H1 (cell line): ENCODE measurements around the gene RAB40C.

Experiments
- KDM1A ChIP-seq: fragments of 200-600, 300-600 bp; sonication (generic); IDR thresholded peaks from 2 replicates; pipeline ENCODE4 v1.7.1; 2016; ENCODE audit warnings: mild to moderate bottlenecking, low read length, borderline replicate concordance
- NANOG ChIP-seq: IDR thresholded peaks from 2 replicates; pipeline ENCODE4 v1.6.1; 2011; ENCODE audit warnings: low read length, low read depth, mild to moderate bottlenecking, inconsistent platforms; ENCODE audit not compliant: insufficient read depth, poor library complexity, severe bottlenecking
- POLR2A ChIP-seq, 2 experiments: IDR thresholded peaks; 1 replicate in 1 of 2; 2 replicates in 1 of 2; pipeline ENCODE4 v1.6.1; 2011; ENCODE audit warnings: low read depth in 2 of 2, low read length in 2 of 2, mild to moderate bottlenecking in 2 of 2; ENCODE audit errors: control extremely low read depth in 1 of 2
- TF ChIP-seq, protein P1 (sequence below), 3 experiments: IDR thresholded peaks; 1 replicate in 2 of 3; 2 replicates in 1 of 3; pipeline versions ENCODE4 v1.5.1 to v1.6.1; 2011; ENCODE audit warnings: low read length in 3 of 3, mild to moderate bottlenecking in 3 of 3, inconsistent platforms in 2 of 3, low read depth in 1 of 3, moderate library complexity in 1 of 3; ENCODE audit not compliant: insufficient read depth in 1 of 3; ENCODE audit errors: control extremely low read depth in 1 of 3

DNA sequence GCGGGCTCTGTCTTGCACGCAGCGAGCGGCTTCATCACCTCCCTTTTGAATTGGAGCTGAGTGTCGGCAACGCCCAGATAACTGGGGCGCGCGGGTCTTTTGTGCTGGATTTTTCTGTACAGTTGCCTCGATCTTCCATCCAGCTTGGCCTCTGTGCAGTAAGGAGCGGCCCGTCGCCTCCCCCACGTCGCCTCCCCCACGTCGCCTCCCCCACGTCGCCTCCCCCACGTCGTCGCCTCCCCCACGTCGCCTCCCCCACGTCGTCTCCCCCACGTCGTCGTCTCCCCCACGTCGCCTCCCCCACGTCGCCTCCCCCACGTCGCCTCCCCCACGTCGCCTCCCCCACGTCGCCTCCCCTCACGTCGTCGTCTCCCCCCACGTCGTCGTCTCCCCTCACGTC lies 45.3 kb upstream of the RAB40C start:
- TF ChIP-seq, protein P1, sequence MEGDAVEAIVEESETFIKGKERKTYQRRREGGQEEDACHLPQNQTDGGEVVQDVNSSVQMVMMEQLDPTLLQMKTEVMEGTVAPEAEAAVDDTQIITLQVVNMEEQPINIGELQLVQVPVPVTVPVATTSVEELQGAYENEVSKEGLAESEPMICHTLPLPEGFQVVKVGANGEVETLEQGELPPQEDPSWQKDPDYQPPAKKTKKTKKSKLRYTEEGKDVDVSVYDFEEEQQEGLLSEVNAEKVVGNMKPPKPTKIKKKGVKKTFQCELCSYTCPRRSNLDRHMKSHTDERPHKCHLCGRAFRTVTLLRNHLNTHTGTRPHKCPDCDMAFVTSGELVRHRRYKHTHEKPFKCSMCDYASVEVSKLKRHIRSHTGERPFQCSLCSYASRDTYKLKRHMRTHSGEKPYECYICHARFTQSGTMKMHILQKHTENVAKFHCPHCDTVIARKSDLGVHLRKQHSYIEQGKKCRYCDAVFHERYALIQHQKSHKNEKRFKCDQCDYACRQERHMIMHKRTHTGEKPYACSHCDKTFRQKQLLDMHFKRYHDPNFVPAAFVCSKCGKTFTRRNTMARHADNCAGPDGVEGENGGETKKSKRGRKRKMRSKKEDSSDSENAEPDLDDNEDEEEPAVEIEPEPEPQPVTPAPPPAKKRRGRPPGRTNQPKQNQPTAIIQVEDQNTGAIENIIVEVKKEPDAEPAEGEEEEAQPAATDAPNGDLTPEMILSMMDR (IDR thresholded peaks at IDR 0.05; ENCODE audit: control extremely low read depth in 1 of 3, insufficient read depth in 1 of 3, low read depth in 1 of 3, low read length in 3 of 3), result no peak
- TF ChIP-seq POLR2A (IDR thresholded peaks at IDR 0.05; ENCODE audit: control extremely low read depth in 1 of 2, low read depth in 2 of 2, low read length in 2 of 2) (no peak), KDM1A (no peak), NANOG (no peak)
